ENCODE measurements around the gene JRKL.
A peak's percentile ranks its signal among the peaks of the same experiment; 100 is the strongest.

The JRKL gene
- 10.4 to 18.3 reads per million in 2 donors for total RNA-seq

GRCh38 chr11:96389720-96390487 is at the start of gene JRKL, which contains the start of gene CCDC82:
JRKL (plus strand) TSS chr11:96390013; CDS start chr11:96390650, 637 bp downstream.
CCDC82 (minus strand) TSS chr11:96389912; CDS start chr11:96384747, 5,165 bp downstream.
- peak; percentile 99 for DNase-seq

GRCh38 chr11:96340555-96340885 is 49.3 kb upstream of the JRKL start:
- no peak for DNase-seq

GRCh38 chr11:96341211-96342013 is 48.4 kb upstream of the JRKL start:
- DNase-seq: peak; percentile 59

GRCh38 chr11:96342014-96342960 is 47.5 kb upstream of the JRKL start:
- DNase-seq: no peak

GRCh38 chr11:96342961-96343711 is 46.7 kb upstream of the JRKL start, which contains the start of gene MAML2:
MAML2 (minus strand) TSS chr11:96343195; CDS start chr11:96341895, 1,300 bp downstream.
- peak; percentile 82 for DNase-seq

GRCh38 chr11:96356848-96357247 is 33.0 kb upstream of the JRKL start:
- DNase-seq: no peak

- DNase-seq: no peak
Observed at GRCh38 chr11:96357794-96358193, 32.0 kb upstream of the JRKL start.

GRCh38 chr11:96358321-96358720 is 31.5 kb upstream of the JRKL start:
- no peak for DNase-seq

GRCh38 chr11:96361778-96362177 is 28.0 kb upstream of the JRKL start:
- no peak for DNase-seq

- no peak for DNase-seq
Observed at GRCh38 chr11:96365493-96365892, 24.3 kb upstream of the JRKL start.

GRCh38 chr11:96366024-96366423 is 23.8 kb upstream of the JRKL start:
- no peak for DNase-seq

GRCh38 chr11:96367342-96367741 is 22.5 kb upstream of the JRKL start:
- no peak for DNase-seq

- no peak for DNase-seq
Observed at GRCh38 chr11:96373826-96374225, 16.0 kb upstream of the JRKL start.

GRCh38 chr11:96376796-96377195 is 13.0 kb upstream of the JRKL start:
- no peak for DNase-seq

GRCh38 chr11:96384156-96384555 is 5.7 kb upstream of the JRKL start:
- no peak for DNase-seq

- DNase-seq: no peak
Observed at GRCh38 chr11:96385187-96385586, 4.6 kb upstream of the JRKL start.

GRCh38 chr11:96388891-96389719 is 708 bp upstream of the JRKL start:
- no peak for DNase-seq

GRCh38 chr11:96390488-96390792 is 627 bp downstream of the JRKL start:
- DNase-seq: no peak

- DNase-seq: no peak
Observed at GRCh38 chr11:96391698-96392307, 2.0 kb downstream of the JRKL start.

GRCh38 chr11:96393753-96394348 is 4.0 kb downstream of the JRKL start:
- DNase-seq: no peak
